OCI-LY7 (cell line): ENCODE measurements around the gene LONRF2. TPM values are rescaled to one million over a fixed set of nuclear protein-coding genes. Genes with fewer than 3 reads are reported as not detected.

Experiments
- BruUV-seq: library from RNA; stranded (reverse); fragments of 400-500 nt; replicated peaks from 2 replicates; lab custom pipeline; 2021; lab: Mats Ljungman, UMichigan
- CTCF ChIA-PET: fragments of 300-600 bp; sonication (Branson Sonifier 250); formaldehyde crosslinking; loops from one replicate; lab custom pipeline; 2022; ENCODE audit warnings: antibody characterized with exemption; ENCODE audit not compliant: unreplicated experiment; lab: Charles Lee
- POLR2A ChIA-PET: fragments of 300-600 bp; sonication (Branson Sonifier 250); formaldehyde crosslinking; loops from one replicate; lab custom pipeline; 2022; ENCODE audit warnings: antibody characterized with exemption; lab: Charles Lee
- DNase-seq: peaks from one replicate; pipeline ENCODE4 v3.0.0-alpha.2; 2015; ENCODE audit warnings: low spot score
- H2AFZ ChIP-seq: fragments of 200-600 bp; sonication (generic), shearing (Covaris generic); 2 replicates; pipeline ENCODE4 v1.6.1; 2014; ENCODE audit warnings: mild to moderate bottlenecking, antibody characterized with exemption, low read length, moderate library complexity
- H3K27ac ChIP-seq: fragments of 200-600 bp; sonication (generic); 2 replicates; pipeline ENCODE4 v1.5.1; 2014; ENCODE audit warnings: mixed run types, low read depth, mild to moderate bottlenecking, moderate library complexity, low read length, inconsistent platforms; ENCODE audit not compliant: poor library complexity, severe bottlenecking
- H3K36me3 ChIP-seq: fragments of 200-600 bp; sonication (generic); 2 replicates; pipeline ENCODE4 v1.6.1; 2014; ENCODE audit warnings: mild to moderate bottlenecking, antibody characterized with exemption, low read length, moderate library complexity, mixed read lengths; ENCODE audit not compliant: insufficient read depth
- H3K4me1 ChIP-seq: fragments of 200-600 bp; sonication (generic); 2 replicates; pipeline ENCODE4 v1.5.1; 2014; ENCODE audit warnings: mild to moderate bottlenecking, low read length; ENCODE audit not compliant: insufficient read depth, poor library complexity, severe bottlenecking
- H3K4me2 ChIP-seq: fragments of 200-600 bp; sonication (generic); 2 replicates; pipeline ENCODE4 v1.6.1; 2014; ENCODE audit warnings: mild to moderate bottlenecking, low read length
- H3K4me3 ChIP-seq: fragments of 200-600 bp; sonication (generic); 2 replicates; pipeline ENCODE4 v1.5.1; 2014; ENCODE audit warnings: mild to moderate bottlenecking, low read depth, low read length; ENCODE audit not compliant: poor library complexity, severe bottlenecking
- H3K79me2 ChIP-seq: fragments of 200-600 bp; sonication (generic); 2 replicates; pipeline ENCODE4 v1.6.1; 2016; ENCODE audit warnings: low read depth, mild to moderate bottlenecking, low read length, moderate library complexity, mixed read lengths; ENCODE audit not compliant: insufficient read depth
- H3K9me2 ChIP-seq: fragments of 200-600 bp; sonication (generic); 2 replicates; pipeline ENCODE4 v1.6.1; 2016; ENCODE audit warnings: mild to moderate bottlenecking, low read length, mixed read lengths; ENCODE audit not compliant: insufficient read depth
- H3K9me3 ChIP-seq: fragments of 200-600 bp; sonication (generic); 2 replicates; pipeline ENCODE4 v1.6.1; 2014; ENCODE audit warnings: mild to moderate bottlenecking, mixed run types, low read length, mixed read lengths
- H4K20me1 ChIP-seq: fragments of 200-600 bp; sonication (generic); 2 replicates; pipeline ENCODE4 v1.6.1; 2014; ENCODE audit warnings: mild to moderate bottlenecking, antibody characterized with exemption, low read length, moderate library complexity, mixed read lengths; ENCODE audit not compliant: insufficient read depth
- CTCF ChIP-seq: fragments of 200-600 bp; sonication (generic); conservative IDR thresholded peaks from 2 replicates; pipeline ENCODE4 v1.5.1; 2014; ENCODE audit warnings: mild to moderate bottlenecking, antibody characterized with exemption, low read length, moderate library complexity, mixed read lengths
- EZH2phosphoT487 ChIP-seq: fragments of 200-600 bp; sonication (generic); IDR thresholded peaks from 2 replicates; pipeline ENCODE4 v1.6.1; 2018; ENCODE audit warnings: low read depth, borderline replicate concordance, mild to moderate bottlenecking, mixed run types, antibody characterized with exemption, low read length, moderate library complexity, mixed read lengths
- intact Hi-C: fragments of 100-400 bp; cut with micrococcal nuclease; formaldehyde crosslinking; loops from one replicate; pipeline ENCODE4 v1.10.0; 2022; ENCODE audit not compliant: unreplicated experiment
- small RNA-seq: library from RNA; depleted of rRNA; stranded (forward); fragments of <200 nt; gene quantifications from one replicate; pipeline ENCODE3, GENCODE V24; 2014
- total RNA-seq, 2 experiments: library from RNA; depleted of rRNA in 1 of 2; stranded (reverse); fragments of >200 nt in 1 of 2; shearing (Covaris generic) in 1 of 2; gene quantifications; 2 replicates each; pipeline ENCODE4 v1.2.3, GENCODE V29; 2014 to 2022

Gene LONRF2
- total RNA-seq, 2 experiments from 2014 or later = not detected

- Histone ChIP-seq H3K4me2 (no peak overlapping the region), H3K4me3 (no peak overlapping the region), H3K79me2 (no peaks in the 10 kb centered on the region), H3K9me3 (no peaks in the 10 kb centered on the region), H2AFZ (no peak overlapping the region), H3K36me3 (no peaks in the 10 kb centered on the region), H3K9me2 (no peaks in the 10 kb centered on the region), H3K27ac (no peak overlapping the region), H4K20me1 (no peaks in the 10 kb centered on the region), H3K4me1 (no peaks in the 10 kb centered on the region)
- TF ChIP-seq CTCF (no peak), EZH2phosphoT487 (no peak)
- CTCF ChIA-PET = no interaction called here
- DNase-seq = no peak
- POLR2A ChIA-PET = interaction anchor here (1.7 kb wide), 1 partner anchor 10 kb away, joined by 7 read pairs; no protein-coding TSS in a partner anchor
- intact Hi-C loops = loop anchor here (5.0 kb wide), 1 partner anchor 36 kb away; no protein-coding TSS in a partner anchor
- BruUV-seq = no TSS peak
Observed at GRCh38 chr2:100223502-100223901, 98.8 kb downstream of the LONRF2 start.

Small RNA genes within 50 kb of the gene (small RNA-seq; reads per million reads assigned to genes)
- gene AC012493.2 = not detected

Other genes starting within 250 kb of the LONRF2 start
- gene AFF3, start 179.9 kb downstream of the LONRF2 start, total RNA-seq (2014; rRNA removed; shearing (Covaris generic)) = 133 and 162 TPM in 2 replicates
- 131 and 162 TPM in 2 replicates for gene AFF3, start 179.9 kb downstream of the LONRF2 start, total RNA-seq (2022)
- 12.8 and 19.1 TPM in 2 replicates for gene CHST10, start 95.2 kb upstream of the LONRF2 start, total RNA-seq (2014; rRNA removed; shearing (Covaris generic))
- gene CHST10, start 95.2 kb upstream of the LONRF2 start, total RNA-seq (2022) = 13.5 and 15.0 TPM in 2 replicates
- gene NMS, start 148.0 kb upstream of the LONRF2 start, total RNA-seq (2014; rRNA removed; shearing (Covaris generic)) = not detected in 2 replicates
- gene NMS, start 148.0 kb upstream of the LONRF2 start, total RNA-seq (2022) = not detected in 2 replicates
- gene PDCL3, start 240.5 kb upstream of the LONRF2 start, total RNA-seq (2014; rRNA removed; shearing (Covaris generic)) = 10.6 and 12.3 TPM in 2 replicates
- 19.2 and 21.7 TPM in 2 replicates for gene PDCL3, start 240.5 kb upstream of the LONRF2 start, total RNA-seq (2022)